ENCODE results near the gene B4GALT6.

B4GALT6 gene

GRCh38 chr18:31710826-31711225, 26.4 kb upstream of the B4GALT6 start:
- CTCF ChIA-PET, result interaction anchor here (1.0 kb wide), 1 partner anchor 12 kb away, joined by 4 read pairs; no protein-coding TSS in a partner anchor

GRCh38 chr18:31707815-31708214, 23.4 kb upstream of the B4GALT6 start:
- no peak overlapping the region for H3K4me3 Mint-ChIP-seq
- CTCF ChIA-PET, result interaction anchor here (3.1 kb wide), 1 partner anchor 15 kb away, joined by 10 read pairs; no protein-coding TSS in a partner anchor
- H3K27me3 Mint-ChIP-seq, result no peaks in the 10 kb centered on the region
- no peaks in the 10 kb centered on the region for H3K9me3 Mint-ChIP-seq
- H3K27ac Mint-ChIP-seq, result no peak overlapping the region
- peaks cover 2% of the 10 kb centered on the region for H3K4me1 Mint-ChIP-seq
- no peaks in the 10 kb centered on the region for H3K36me3 Mint-ChIP-seq
- no peak for DNase-seq

More at GRCh38 chr18:31710826-31711225, 26.4 kb upstream of the B4GALT6 start:
- Mint-ChIP-seq H3K27ac (no peak overlapping the region), H3K4me3 (no peak overlapping the region), H3K9me3 (no peaks in the 10 kb centered on the region), H3K4me1 (no peaks in the 10 kb centered on the region), H3K27me3 (no peaks in the 10 kb centered on the region), H3K36me3 (no peaks in the 10 kb centered on the region)
- DNase-seq, result no peak

- Mint-ChIP-seq H3K36me3 (no peaks in the 10 kb centered on the region), H3K27me3 (no peaks in the 10 kb centered on the region), H3K27ac (no peak overlapping the region), H3K9me3 (no peaks in the 10 kb centered on the region), H3K4me3 (no peak overlapping the region), H3K4me1 (peaks cover 8% of the 10 kb centered on the region)
- no peak for DNase-seq
- CTCF ChIA-PET, result interaction anchor here (1.2 kb wide), 1 partner anchor 20 kb away, joined by 4 read pairs; no protein-coding TSS in a partner anchor
Observed at GRCh38 chr18:31702449-31702848, 18.1 kb upstream of the B4GALT6 start.

GRCh38 chr18:31701744-31702143, 17.4 kb upstream of the B4GALT6 start:
- H3K4me3 Mint-ChIP-seq, result no peak overlapping the region
- no peak for DNase-seq
- H3K4me1 Mint-ChIP-seq, result peaks cover 8% of the 10 kb centered on the region
- H3K36me3 Mint-ChIP-seq, result no peaks in the 10 kb centered on the region
- H3K9me3 Mint-ChIP-seq, result no peaks in the 10 kb centered on the region
- CTCF ChIA-PET, result no interaction called here
- H3K27me3 Mint-ChIP-seq, result no peaks in the 10 kb centered on the region
- no peak overlapping the region for H3K27ac Mint-ChIP-seq

- Mint-ChIP-seq H3K27ac (no peak overlapping the region), H3K4me3 (no peak overlapping the region), H3K9me3 (no peaks in the 10 kb centered on the region), H3K36me3 (no peaks in the 10 kb centered on the region), H3K4me1 (peaks cover 8% of the 10 kb centered on the region), H3K27me3 (no peaks in the 10 kb centered on the region)
- DNase-seq, result no peak
- CTCF ChIA-PET, result no interaction called here
Observed at GRCh38 chr18:31700990-31701389, 16.6 kb upstream of the B4GALT6 start.

- Mint-ChIP-seq H3K9me3 (no peaks in the 10 kb centered on the region), H3K36me3 (no peaks in the 10 kb centered on the region), H3K27me3 (no peaks in the 10 kb centered on the region), H3K4me1 (peaks cover 4% of the 10 kb centered on the region), H3K4me3 (no peak overlapping the region), H3K27ac (no peak overlapping the region)
- DNase-seq, result no peak
- CTCF ChIA-PET, result interaction anchor here (0.9 kb wide), 1 partner anchor 17 kb away, joined by 3 read pairs; no protein-coding TSS in a partner anchor
Observed at GRCh38 chr18:31697351-31698298, 13.2 kb upstream of the B4GALT6 start.

GRCh38 chr18:31695989-31696388, 11.6 kb upstream of the B4GALT6 start:
- CTCF ChIA-PET, result interaction anchor here (0.8 kb wide), 1 partner anchor 18 kb away, joined by 3 read pairs; no protein-coding TSS in a partner anchor

GRCh38 chr18:31694297-31694696, 9.9 kb upstream of the B4GALT6 start:
- Mint-ChIP-seq H3K9me3 (no peaks in the 10 kb centered on the region), H3K27me3 (peaks cover 4% of the 10 kb centered on the region), H3K27ac (no peak overlapping the region), H3K4me1 (no peaks in the 10 kb centered on the region), H3K4me3 (no peak overlapping the region), H3K36me3 (no peaks in the 10 kb centered on the region)
- DNase-seq, result no peak
- CTCF ChIA-PET, result no interaction called here

More at GRCh38 chr18:31695989-31696388, 11.6 kb upstream of the B4GALT6 start:
- Mint-ChIP-seq H3K4me1 (no peaks in the 10 kb centered on the region), H3K36me3 (no peaks in the 10 kb centered on the region), H3K4me3 (no peak overlapping the region), H3K27me3 (no peaks in the 10 kb centered on the region), H3K27ac (no peak overlapping the region), H3K9me3 (no peaks in the 10 kb centered on the region)
- no peak for DNase-seq

- Mint-ChIP-seq H3K27me3 (peaks cover 35% of the 10 kb centered on the region), H3K4me3 (no peak overlapping the region), H3K27ac (no peak overlapping the region), H3K4me1 (peaks cover 17% of the 10 kb centered on the region), H3K9me3 (no peaks in the 10 kb centered on the region), H3K36me3 (no peaks in the 10 kb centered on the region)
- CTCF ChIA-PET, result no interaction called here
- DNase-seq, result no peak
Observed at GRCh38 chr18:31688606-31689005, 4.2 kb upstream of the B4GALT6 start.

GRCh38 chr18:31686986-31687928, 2.9 kb upstream of the B4GALT6 start:
- no peaks in the 10 kb centered on the region for H3K36me3 Mint-ChIP-seq
- no peak for DNase-seq
- peaks cover 17% of the 10 kb centered on the region for H3K4me1 Mint-ChIP-seq
- no peak overlapping the region for H3K4me3 Mint-ChIP-seq
- no peaks in the 10 kb centered on the region for H3K9me3 Mint-ChIP-seq
- CTCF ChIA-PET, result interaction anchor here (1.8 kb wide), 1 partner anchor 35 kb away, joined by 5 read pairs; no protein-coding TSS in a partner anchor
- H3K27me3 Mint-ChIP-seq, result peaks cover 41% of the 10 kb centered on the region
- no peak overlapping the region for H3K27ac Mint-ChIP-seq

- no peaks in the 10 kb centered on the region for H3K9me3 Mint-ChIP-seq
- CTCF ChIA-PET, result interaction anchor here (1.8 kb wide), 1 partner anchor 36 kb away, joined by 5 read pairs; no protein-coding TSS in a partner anchor
- peaks cover 42% of the 10 kb centered on the region for H3K27me3 Mint-ChIP-seq
- no peak for DNase-seq
- H3K36me3 Mint-ChIP-seq, result no peaks in the 10 kb centered on the region
- H3K4me1 Mint-ChIP-seq, result peaks cover 17% of the 10 kb centered on the region
- H3K4me3 Mint-ChIP-seq, result no peak overlapping the region
- no peak overlapping the region for H3K27ac Mint-ChIP-seq
Observed at GRCh38 chr18:31686572-31686971, 2.2 kb upstream of the B4GALT6 start.

- peak; percentile 69 for DNase-seq
- peak overlapping the region; percentile 24 for H3K27ac Mint-ChIP-seq
- H3K4me1 Mint-ChIP-seq, result peaks cover 17% of the 10 kb centered on the region
- H3K27me3 Mint-ChIP-seq, result peaks cover 52% of the 10 kb centered on the region
- CTCF ChIA-PET, result interaction anchor here (0.9 to 1.9 kb wide), 3 partner anchors 27 to 39 kb away, joined by 3 to 5 read pairs (median 3); no protein-coding TSS in a partner anchor
- H3K9me3 Mint-ChIP-seq, result no peaks in the 10 kb centered on the region
- no peaks in the 10 kb centered on the region for H3K36me3 Mint-ChIP-seq
- peak overlapping the region; percentile 76 for H3K4me3 Mint-ChIP-seq
Observed at GRCh38 chr18:31685097-31686082, 1.0 kb upstream of the B4GALT6 start.

GRCh38 chr18:31683968-31684278, 458 bp downstream of the B4GALT6 start:
- no peaks in the 10 kb centered on the region for H3K9me3 Mint-ChIP-seq
- peaks cover 17% of the 10 kb centered on the region for H3K4me1 Mint-ChIP-seq
- H3K4me3 Mint-ChIP-seq, result peak overlapping the region; percentile 83
- peaks cover 47% of the 10 kb centered on the region for H3K27me3 Mint-ChIP-seq
- DNase-seq, result no peak
- CTCF ChIA-PET, result interaction anchor here (1.9 kb wide), 1 partner anchor 41 kb away, joined by 5 read pairs; no protein-coding TSS in a partner anchor
- no peaks in the 10 kb centered on the region for H3K36me3 Mint-ChIP-seq
- no peak overlapping the region for H3K27ac Mint-ChIP-seq
